Measurements from ENCODE around the gene MXD3.

GRCh38 chr5:177357146-177357458, 45.4 kb upstream of the MXD3 start:
- TF ChIP-seq POLR2A (IDR thresholded peaks at IDR 0.05) (no peak), CTCF (IDR thresholded peaks at IDR 0.05) (no peak)

Data from breast epithelium (tissue), 3 donors.